Fibroblast of skin of left quadriceps (primary cell): ENCODE measurements around the gene AVPI1.
"Not testable (repeated sequence)": the region's sequence is repeated elsewhere in the genome, so short reads cannot be mapped to it uniquely, and the experiment has no call there.

Experiments
- DNase-seq, 2 experiments: peaks; one replicate each; pipeline ENCODE4 v3.0.0-alpha.2; 2013; ENCODE audit warnings: low read depth in 2 of 2

Gene AVPI1

DNA sequence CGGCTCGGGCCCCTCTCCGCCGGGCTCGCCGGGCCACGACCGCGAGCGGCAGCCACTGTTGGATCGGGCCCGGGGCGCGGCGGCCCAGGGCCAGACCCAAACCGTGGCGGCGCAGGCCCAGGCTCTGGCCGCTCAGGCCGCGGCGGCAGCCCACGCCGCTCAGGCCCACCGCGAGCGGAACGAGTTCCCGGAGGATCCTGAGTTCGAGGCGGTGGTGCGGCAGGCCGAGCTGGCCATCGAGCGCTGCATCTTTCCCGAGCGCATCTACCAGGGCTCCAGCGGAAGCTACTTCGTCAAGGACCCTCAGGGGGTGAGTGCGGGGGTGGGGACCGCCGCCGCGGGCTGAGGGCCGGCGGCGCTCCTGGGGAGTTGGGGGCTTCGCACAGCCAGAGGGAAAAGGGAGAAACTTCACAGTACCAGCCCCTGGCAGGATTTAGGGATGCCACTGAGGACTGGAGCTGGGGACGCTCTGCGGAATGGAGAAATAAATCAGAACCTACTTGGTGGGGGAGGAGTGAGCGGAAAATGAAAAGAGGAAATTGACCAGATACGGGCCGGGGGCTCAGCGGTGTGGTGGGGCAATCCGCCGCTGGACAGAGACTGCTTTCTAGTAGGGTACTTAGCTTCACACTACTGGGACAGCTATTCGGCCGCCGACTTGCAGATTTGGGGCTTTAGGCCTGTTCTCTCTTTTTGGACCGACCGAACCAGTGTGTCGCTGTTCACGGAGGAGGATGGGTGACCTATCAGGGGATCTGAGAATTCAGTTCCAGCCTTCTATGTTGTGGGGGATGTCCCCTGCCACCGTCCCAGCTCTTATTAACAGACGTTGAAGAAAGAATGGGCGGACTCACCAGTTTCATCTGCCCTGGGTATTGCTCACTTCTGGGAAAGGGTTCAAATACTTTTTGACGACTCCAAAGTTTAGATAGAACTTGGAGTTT is 45.9 kb downstream of the AVPI1 start:
- no peak for DNase-seq

DNA sequence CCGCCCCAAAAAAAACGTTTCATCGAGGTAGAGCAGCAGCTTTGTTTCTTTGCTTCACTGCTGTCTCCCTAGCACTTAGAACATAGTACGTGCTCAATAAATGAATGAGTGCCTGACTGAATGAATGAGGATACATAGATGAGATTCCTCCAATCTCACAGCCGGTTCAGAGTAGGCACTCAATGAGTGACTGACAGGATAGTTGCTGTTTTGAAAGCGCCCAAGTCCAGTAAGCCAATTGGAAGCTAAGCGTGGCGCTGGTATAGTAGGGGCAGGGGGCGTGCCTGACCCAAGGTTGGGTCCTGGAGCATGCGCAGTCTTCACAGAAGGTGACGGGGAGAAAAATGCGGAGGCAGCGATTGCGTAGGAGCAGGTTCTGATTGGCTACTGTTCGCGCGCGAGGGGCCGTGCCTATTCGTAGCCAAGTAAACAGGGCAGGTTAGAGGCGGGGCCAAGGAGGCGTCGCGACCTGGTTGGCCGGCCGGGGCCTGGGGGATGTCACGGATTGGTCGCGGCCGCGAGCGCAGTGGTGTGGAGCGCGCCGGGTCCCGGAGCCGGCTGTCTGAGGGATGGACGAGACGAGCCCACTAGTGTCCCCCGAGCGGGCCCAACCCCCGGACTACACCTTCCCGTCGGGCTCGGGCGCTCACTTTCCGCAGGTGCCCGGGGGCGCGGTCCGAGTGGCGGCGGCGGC is 46.7 kb downstream of the AVPI1 start, which contains the start of gene PI4K2A:
Gene PI4K2A (plus strand): TSS at position 498 of the 694 bp plus-strand sequence. CDS start 72 bp downstream, at position 570.
- DNase-seq: peak; percentile 98

DNA sequence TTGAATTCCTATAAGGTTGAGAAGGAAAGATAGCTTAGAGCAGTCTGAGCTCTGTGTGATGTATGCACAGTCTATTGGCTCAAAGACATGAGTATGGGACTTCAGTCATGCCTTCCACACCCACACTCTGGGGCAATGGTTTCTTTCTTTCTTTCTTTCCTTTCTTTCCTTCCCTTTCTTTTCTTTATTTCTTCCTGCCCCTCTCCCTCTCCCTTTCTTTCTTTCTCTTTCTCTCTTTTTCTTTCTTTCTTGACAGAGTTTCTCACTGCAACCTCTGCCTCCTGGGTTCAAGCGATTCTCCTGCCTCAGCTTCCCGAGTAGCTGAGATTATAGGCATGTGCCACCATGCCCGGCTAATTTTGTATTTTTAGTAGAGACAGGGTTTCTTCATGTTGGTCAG is 48.0 kb downstream of the AVPI1 start:
- not testable (repeated sequence) for DNase-seq

DNA sequence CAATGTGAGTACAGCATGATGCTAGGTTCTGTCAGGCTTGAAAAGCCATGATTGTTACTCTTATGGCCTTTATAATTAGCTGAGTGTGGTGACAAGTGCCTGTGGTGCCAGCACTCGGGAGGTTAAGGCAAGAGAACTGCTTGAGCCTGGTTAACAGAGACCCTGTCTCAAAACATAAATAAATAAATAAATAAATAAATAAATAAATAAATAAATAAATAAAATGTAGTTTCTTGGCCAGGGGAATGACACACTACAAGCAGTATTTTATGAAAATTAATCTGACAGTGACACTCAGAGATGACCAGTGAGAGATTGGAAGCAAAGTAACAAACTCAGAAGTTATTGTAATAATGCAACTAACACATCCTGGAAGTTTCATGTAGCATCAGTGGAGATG is 51.5 kb downstream of the AVPI1 start:
- no peak for DNase-seq

DNA sequence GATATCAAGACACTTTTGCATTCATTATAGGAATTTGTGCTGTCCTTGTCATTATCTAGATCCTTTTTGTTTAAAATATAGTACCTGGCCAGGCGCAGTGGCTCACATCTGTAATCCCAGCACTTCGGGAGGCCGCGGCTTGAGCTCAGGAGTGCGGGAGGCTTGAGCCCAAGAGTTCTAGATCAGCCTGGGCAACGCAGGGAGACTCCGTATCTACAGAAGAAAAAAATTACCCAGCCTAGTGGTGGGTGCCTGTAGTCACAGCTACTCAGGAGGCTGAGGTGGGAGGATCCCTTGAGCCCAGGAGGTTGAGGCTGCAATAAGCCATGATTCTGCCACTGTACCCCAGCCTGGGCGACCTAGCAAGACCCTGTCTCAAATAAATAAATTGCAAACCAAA is 53.1 kb downstream of the AVPI1 start:
- DNase-seq: no peak

DNA sequence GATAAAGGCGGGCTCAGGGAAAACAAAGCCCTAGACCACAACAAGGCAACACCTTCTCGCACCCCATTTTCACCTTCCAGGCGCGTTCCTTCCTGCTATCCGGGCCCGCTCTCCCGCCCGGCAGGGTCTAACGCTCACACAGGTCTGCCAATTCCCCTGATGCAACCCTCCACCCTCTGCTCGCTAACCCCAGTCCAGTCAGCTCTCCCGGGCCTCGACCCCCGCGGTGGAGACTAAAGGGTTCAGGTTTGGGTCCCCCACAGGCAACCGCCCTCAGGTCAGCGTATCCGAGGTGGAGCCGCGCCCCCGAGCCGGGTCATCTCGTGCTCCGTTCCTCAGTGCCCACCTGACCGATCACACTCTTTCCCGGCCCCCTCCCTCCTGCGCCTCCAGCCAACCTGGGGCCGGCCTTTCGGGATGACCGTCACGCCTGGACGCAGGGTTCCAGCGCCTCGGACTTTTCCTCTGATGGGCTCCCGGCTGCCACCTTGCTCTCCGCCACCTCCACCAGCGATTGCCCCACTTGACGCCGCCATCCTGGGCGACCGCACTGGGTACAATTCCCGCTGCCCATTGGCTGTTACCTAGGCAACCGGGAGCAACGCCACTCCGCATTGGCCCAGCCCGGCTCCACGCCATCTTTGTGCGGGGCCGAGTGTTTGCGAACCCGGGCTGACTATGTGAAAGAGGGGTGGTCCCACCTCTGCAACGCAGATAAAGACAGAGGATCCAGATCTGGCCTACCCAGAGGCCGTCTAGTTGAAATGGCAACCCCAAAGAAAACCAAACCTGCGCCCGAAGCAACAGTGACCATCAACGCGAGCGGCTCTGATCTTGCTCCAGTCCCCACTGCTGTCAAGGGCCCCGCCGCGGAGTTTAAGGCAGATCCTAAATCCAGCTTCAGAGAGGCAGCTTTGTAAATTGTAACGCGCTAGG is 53.8 kb downstream of the AVPI1 start, which contains the start of gene MORN4:
Gene MORN4 (minus strand): TSS at position 552 of the 936 bp plus-strand sequence. CDS start 13,847 bp downstream, outside the sequence.
- DNase-seq: peak; percentile 83 to 86

DNA sequence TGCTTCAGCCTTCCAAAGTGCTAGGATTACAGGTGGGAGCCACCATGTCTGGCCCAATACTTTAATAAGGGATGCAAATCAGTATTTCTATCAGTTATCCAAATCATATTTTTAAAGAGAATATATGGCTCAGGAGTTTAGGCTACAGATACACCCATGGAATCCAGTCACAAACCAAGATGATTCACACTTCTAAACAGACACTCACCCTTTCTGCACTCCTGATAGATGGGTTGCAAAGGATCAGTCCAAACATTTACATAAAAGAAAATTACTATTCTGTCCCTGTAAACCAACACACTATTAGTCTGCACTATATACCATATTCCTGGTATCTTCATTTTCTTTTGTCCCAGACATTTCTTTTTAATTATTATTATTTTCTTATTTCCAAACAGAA is 55.9 kb downstream of the AVPI1 start:
- DNase-seq: no peak

DNA sequence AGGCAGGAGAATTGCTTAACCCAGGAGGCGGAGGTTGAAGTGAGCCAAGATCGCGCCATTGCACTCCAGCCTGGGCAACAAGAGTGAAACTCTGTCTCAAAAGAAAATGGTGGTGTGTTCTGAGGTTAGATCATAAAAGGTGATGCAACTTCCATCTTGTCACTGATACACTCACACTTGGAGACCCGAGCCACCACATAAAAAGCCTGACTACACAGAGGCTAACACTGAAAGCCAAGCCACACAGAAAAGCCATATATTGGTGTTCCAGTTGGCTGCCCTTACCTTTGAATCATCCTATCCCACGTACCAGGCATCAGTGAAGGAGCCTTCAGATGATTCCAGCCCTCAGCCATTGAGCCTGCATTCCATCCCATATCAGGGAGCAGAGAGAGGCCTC is 57.8 kb downstream of the AVPI1 start:
- DNase-seq: no peak

DNA sequence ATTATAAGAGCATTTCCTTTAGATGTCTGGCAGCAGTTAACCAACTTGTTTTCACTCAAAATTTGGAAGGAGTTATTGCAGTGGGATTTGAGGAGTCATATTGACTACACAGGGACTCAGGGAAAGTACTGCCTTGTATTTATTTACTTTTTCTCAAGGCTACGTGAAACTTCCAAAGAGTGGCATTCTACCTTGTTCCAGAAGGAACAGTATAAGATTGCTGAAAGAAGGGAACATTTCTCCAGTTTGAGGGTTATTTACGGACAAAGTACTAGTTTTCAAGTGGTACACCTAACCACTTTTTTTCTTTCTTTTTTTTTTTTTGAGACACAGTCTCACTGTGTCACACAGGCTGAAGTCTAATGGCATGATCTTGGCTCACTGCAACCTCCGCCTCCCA is 58.8 kb downstream of the AVPI1 start:
- DNase-seq: no peak

DNA sequence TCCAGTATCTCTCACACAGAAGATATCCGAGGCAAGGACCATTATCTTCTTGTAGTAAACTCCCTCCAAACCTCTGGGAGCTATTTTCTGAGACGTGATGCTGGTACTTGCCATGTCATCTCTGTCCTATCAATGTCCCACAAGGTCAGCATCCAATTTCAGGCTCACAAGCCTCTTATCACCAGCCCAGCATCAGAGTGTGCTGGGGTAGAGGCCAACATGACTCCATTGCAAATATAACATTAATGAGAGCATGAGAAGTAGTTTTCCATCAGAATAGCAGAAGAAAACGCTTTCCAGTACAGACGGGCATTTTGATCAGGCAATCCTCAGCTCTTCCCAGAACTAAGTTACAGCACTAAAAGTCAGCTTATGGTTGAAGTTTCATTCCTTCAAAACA is 59.3 kb downstream of the AVPI1 start:
- DNase-seq: no peak
